HG02678 (cell line): Measurements from ENCODE around the gene JHY.

Experiments
- ATAC-seq: cut with Tn5 transposase; IDR thresholded peaks from one replicate; pipeline ENCODE4 v1.9.1; 2021; ENCODE audit warnings: mild to moderate bottlenecking, moderate library complexity; ENCODE audit not compliant: unreplicated experiment

Gene JHY

GRCh38 chr11:122937983-122938382 lies 55.4 kb downstream of the JHY start:
- ATAC-seq: no peak

DNA sequence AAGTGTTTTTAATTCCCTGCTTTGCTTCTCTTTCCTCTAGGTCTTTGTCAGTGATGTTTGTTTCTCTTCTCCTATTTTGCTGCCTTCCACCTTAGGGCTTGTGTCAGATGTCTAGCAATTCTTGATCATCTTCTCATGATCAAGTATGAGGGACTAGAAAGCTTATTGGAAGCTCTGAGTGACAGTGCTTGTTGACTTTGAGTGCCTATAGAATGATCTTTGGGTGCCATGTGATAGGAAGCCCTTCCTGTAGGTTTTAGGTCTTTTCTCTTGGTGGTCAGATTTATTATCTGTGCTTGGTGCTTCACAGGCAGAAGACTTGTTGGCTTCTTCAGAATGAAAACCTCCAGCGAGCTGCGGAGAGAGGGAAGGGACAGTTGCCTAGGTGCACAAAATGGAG lies 56.0 kb downstream of the JHY start:
- no peak for ATAC-seq

- no peak for ATAC-seq
Measured at GRCh38 chr11:122951211-122951610, 68.7 kb downstream of the JHY start.

DNA sequence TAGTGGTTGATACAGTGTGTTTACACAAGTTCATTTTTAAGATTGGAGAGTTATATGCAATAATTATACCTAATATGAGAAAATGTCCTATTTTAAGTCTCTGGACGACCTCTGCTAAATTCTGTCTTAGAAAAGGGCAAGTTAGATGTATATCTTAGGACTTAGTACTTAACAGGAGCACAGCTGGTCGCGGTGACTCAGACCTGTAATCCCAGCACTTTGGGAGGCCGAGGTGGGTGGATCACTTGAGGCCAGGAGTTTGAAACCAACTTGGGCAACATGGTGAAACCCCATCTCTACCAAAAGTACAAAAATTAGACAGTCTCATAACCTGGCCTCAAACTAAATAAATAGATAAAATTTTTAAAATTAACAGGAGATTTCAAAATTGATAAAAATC lies 71.9 kb downstream of the JHY start:
- ATAC-seq: no peak

DNA sequence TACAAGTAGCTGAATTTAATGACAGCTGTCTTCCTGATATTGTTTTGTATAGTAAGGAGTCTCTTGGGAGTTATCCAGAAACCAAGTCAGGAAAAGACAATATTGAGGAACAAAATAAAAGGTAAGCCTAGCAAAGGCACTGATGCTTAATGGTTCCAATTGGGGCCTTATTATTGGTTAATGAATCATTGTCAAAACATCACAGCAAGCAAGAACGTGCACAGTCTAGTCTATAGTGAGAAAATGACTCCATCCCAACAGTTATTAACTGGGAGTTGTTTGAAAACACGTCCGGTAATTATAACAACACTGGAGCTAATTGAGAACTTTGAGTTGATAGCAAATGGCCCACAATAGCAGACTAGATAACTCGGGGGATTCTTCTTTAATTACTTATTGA lies 81.4 kb downstream of the JHY start:
- ATAC-seq: no peak

DNA sequence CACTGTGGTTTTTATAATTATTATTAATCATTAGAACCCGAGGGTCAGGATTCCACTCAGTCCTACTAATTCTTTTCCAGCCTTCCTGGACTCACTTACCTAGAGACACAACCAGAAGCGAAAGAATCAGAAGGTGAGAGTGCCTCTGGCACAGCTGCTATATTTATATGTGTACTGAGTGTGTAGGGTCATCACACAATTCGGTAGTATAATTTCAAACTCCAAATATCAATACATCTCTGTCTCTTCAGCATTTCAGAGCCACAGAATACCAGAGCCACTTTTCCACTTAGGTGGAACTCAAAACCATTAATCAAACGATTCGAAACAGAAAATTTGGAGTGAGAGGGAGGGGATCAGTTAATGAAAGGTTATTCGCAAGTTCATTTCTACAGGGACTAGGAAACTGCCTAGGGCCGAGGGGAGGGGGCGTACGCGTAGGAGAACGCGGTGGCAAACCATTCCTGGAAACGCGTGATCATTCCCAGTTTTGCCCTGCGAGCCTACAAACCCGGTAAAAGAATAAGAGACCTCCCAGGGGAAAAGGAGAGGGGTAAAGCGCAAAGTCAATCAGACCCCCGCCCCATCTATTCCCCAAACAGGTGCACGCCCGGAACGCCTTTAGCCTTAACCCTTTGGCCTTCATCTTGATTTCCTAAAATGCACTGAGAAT lies 93.6 kb downstream of the JHY start:
- ATAC-seq: no peak

DNA sequence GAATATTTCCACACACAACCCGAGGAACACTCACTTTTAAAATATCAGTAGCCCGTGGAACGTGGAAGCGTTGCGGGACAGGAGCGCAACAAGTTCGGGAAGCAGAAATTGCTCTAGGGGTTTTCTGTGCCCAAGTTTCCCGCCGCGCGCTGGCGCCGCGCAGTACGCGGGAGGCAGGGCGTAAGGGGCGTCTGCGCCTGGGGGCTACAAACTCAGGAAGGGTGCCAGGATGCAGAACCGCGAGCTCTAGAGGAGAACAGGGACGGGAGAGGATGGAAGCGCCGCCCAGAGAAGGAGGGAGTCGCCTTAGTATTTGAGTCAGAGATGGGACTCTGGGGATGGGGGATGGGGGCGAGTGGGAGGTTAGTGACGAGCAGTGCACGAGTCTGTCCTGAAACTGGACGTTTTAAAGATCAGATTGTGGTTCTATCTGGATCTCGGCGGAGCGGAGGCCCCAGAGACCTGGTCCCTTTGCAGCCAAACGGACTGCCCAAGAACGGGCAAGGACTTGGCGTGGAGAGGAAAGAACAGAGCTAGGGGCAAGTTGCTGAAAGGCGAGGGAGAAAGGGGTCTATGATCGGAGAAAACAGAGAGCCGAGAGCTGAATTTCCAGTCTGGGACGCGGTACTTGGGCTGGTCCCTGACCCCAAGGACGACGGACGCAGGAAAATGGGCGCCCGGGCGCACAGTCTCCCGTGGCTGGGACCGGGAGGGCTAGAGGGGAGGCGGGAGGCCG lies 94.3 kb downstream of the JHY start:
- ATAC-seq: no peak

DNA sequence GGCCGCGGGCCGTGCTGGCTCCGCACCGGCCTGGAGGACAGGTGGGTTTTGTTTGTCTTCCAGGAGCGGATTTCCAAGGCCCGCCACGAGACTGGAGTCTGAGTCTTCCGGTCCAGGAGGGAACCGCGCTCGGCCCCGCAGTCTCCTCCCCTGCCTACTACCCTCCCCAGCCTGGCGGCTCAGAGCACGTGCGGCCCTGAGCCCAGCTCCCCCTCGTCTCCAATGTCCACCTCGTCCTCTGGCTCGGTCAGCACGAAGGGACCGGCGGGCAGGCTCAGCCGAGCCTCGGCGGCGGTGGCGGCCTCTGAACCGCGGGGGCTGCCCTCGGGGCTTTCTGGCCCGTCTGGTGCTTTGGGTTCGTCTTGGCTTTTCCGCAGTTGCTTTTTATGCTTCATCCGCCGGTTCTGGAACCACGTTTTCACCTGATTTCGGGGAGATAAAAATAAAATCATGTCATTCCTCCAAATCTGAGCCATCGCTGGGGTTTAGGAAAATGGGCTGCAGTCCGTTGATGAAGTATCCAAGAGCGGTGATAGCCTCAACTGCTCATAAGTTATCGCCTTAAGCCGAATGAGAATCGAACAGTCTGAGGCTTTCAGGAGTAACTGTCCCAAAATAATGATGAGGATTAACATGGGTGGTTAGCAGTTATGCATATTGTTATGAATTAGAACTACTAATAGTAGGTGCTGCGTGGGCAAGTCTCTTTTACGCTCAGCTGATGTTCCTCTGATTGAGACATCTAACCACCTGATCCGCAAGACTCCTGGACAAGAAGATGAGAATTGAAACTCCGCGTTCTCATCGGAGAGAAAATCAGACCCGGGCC lies 95.1 kb downstream of the JHY start:
- ATAC-seq: no peak

DNA sequence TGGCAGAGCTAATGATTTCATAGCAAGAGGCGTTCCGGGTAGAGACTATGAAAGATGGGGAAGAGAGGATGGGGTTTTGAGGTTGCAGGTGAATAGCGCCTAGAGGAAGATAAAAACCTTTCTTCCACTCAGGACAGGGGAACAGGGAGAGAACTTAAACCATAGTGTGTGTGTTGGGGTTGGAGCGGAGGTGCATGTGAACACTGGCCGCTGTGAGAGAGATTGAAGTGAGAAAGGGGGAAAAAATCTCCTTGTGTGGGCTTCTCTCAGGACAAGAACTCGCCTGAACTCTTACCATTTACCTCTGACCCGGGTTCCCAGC lies 95.7 kb downstream of the JHY start:
- no peak for ATAC-seq

DNA sequence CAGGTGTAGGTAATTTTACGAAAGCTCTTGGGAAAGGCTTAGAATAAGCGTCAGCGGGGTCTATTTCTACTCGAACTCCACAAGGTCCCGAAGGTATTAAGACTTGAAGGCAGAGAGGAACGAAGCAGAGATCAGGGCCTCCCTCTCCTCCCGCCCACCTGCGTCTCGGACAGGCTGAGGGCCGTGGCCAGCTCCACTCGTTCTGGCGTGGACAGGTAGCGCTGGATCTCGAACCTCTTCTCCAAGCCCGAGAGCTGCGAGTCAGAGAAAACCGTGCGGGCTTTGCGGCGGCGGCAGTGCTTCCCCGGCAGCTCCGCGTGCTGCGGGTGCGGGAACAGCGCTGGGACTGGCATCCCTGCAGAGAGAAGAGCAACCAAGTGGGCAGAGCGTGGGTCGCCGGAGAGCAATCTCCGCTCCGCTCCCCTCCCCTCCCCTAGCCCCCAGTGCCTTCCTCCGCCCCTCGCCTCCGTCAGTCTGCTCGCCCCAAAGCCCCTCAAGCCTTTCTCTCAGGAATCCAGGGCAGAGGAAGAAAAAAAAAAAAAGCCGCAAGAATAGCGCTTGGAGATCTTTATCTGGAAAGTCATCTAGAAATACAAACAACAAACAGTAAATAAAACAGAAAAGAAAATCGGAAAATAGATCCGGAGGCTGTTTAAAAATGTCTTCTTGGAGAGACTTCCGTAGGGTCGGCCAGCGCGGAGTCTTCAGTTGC lies 96.7 kb downstream of the JHY start:
- ATAC-seq: no peak

- ATAC-seq: no peak
Measured at GRCh38 chr11:122979815-122980595, 97.4 kb downstream of the JHY start.

- ATAC-seq: no peak
Measured at GRCh38 chr11:122981388-122982264, 99.1 kb downstream of the JHY start, which contains the start of gene BSX. Gene BSX (minus strand): TSS chr11:122981834. CDS start chr11:122981671, 163 bp downstream.

- ATAC-seq: no peak
Measured at GRCh38 chr11:122983438-122984185, 101.1 kb downstream of the JHY start.

DNA sequence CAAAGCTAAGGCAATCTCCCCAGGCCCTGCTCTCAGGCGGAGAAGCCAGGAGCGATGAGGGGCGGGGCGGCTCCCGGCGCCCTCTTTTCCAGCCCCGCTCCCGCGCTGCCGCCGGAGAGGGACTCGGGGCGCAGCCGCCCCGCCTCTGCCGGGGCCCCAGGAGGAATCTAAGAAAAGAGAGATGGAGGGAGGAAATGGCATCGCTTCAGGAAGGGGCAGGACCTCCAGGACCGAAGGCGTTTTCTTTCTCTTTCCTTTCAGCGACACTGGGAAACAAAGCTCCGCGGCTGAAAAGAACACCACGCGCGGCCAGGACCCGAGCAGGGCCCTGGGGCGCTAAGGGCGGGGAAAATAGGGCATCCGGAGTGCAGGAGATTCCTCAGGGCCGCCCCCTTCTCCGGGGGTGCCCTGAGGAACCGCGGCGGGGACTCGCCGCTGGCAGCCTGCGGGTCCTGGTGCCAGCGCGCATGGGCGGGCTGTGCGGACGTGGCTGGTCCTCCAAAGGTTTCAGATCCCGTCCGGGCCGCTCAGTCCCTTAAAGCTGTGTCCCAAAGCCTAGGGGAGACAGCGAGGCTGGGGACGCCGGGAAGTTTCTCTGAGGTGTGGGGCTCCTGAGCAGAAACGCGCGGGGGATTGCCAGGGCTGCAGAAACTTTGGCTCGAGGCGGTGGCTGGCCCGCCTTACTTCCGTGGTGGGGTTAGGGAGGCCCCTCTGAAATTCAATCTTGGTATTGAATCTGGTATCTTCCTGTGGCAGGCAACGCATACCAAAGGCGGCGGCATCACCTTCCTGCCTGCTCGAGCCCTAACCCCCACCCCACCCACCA lies 101.8 kb downstream of the JHY start:
- ATAC-seq: no peak

GRCh38 chr11:122995526-122995925 lies 113.0 kb downstream of the JHY start:
- no peak for ATAC-seq

DNA sequence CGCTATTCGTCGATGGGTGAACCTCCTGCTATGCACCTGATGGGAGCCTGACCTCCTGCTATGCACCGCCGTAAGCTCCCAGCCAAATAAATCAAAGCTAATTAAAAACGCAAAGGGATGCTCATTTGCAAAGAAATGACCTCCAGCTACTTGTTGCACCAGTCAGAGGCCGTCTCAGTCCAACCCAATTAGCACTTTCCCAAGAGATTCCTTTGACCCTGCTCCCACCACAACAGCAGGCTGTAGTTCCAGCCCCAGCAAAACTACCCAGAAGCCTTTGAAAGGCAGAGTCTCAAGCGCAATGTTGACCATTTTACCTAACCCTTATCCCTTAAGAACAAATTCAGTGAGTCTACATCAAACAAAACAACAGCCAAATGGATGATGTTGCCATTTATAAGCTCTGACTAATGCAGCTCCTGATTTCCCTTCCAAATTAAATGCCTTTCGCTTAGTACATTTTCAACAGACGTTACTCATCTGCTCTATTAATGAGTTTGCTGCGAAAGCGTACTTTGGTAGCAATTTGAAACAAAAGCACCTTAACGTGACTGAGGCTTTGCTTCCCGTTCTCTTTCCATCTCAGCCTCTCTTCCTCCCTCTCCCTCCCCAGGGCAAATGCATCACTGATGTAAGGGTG lies 116.3 kb downstream of the JHY start:
- ATAC-seq: no peak

GRCh38 chr11:123000721-123001120 lies 118.2 kb downstream of the JHY start:
- ATAC-seq: no peak
